Esophagus squamous epithelium (tissue), 5 donors: ENCODE results near the gene CKAP2. TPM values are rescaled to one million over a fixed set of nuclear protein-coding genes. Genes with fewer than 3 reads are reported as not detected.
"Not testable (repeated sequence)": the region's sequence is repeated elsewhere in the genome, so short reads cannot be mapped to it uniquely, and the experiment has no call there.

Source experiments
- DNase-seq: peaks from one replicate; lab custom pipeline; 2025; lab: John Stamatoyannopoulos, UW
- H3K27ac ChIP-seq, 4 donors: fragments of 200-600 bp; sonication (generic); one replicate each; pipeline ENCODE4 v1.5.1; 2016 to 2019; ENCODE audit warnings: mild to moderate bottlenecking in 1 of 4
- H3K27me3 ChIP-seq, 4 donors: fragments of 200-600 bp; sonication (generic); 1 replicate in 3 of 4; 2 replicates in 1 of 4; pipeline versions ENCODE4 v1.5.1 to v1.6.0; 2017 to 2021; ENCODE audit warnings: antibody characterized with exemption in 1 of 4
- H3K36me3 ChIP-seq, 3 donors: fragments of 200-600 bp; sonication (generic); one replicate each; pipeline ENCODE4 v1.5.1; 2016 to 2019
- H3K4me1 ChIP-seq, 3 donors: fragments of 200-600 bp; sonication (generic); one replicate each; pipeline ENCODE4 v1.5.1; 2017 to 2019
- H3K4me3 ChIP-seq, 4 donors: fragments of 200-600 bp; sonication (generic); 1 replicate in 3 of 4; 2 replicates in 1 of 4; pipeline ENCODE4 v1.5.1; 2016 to 2019; ENCODE audit warnings: mild to moderate bottlenecking in 2 of 4, moderate library complexity in 1 of 4
- H3K9me3 ChIP-seq, 3 donors: fragments of 200-600 bp; sonication (generic); one replicate each; pipeline ENCODE4 v1.5.1; 2016 to 2019
- CTCF ChIP-seq, 6 experiments: fragments of 450-650 bp in 4 of 6; fragments of 200-600 bp in 2 of 6; sonication (generic) in 2 of 6; IDR thresholded peaks; one replicate each; pipeline ENCODE4 v1.5.1; 2016 to 2019; ENCODE audit warnings: antibody characterized with exemption in 6 of 6, mild to moderate bottlenecking in 4 of 6, moderate library complexity in 4 of 6
- POLR2A ChIP-seq, 4 donors: fragments of 450-650 bp; IDR thresholded peaks; one replicate each; pipeline ENCODE4 v1.6.1; 2017; ENCODE audit warnings: antibody characterized with exemption in 4 of 4, mild to moderate bottlenecking in 4 of 4, moderate library complexity in 3 of 4
- WGBS, 2 donors: methylation state at CpG; one replicate each; pipeline ENCODE4 v1.1.5; 2018; 5-methylcytosine and 5-hydroxymethylcytosine counted together
- intact Hi-C: fragments of 100-400 bp; cut with DNase I; formaldehyde crosslinking; loops from one replicate; pipeline ENCODE4 v1.15.0; 2022
- total RNA-seq, 4 donors: library from RNA; depleted of rRNA; stranded (reverse); fragments of >200 nt; gene quantifications; one replicate each; pipeline ENCODE4 v1.1.0, GENCODE V29; 2016
- donor health status: DM: yes; HTN: yes; CAD: no.

CKAP2 gene
- total RNA-seq: 10 to 100 TPM; 11.5 to 39.9 (median 21.4) TPM

GRCh38 chr13:52454820-52455676 lies at the start of gene CKAP2:
Gene CKAP2, plus strand, starts transcription at chr13:52455478. Its CDS starts 79 bp downstream, at chr13:52455557.
- Histone ChIP-seq H3K4me1 (peaks cover 0 to 72% (median 17%) of the 10 kb centered on the region in 3 donors), H3K36me3 (peaks cover 0 to 15% (median 0%) of the 10 kb centered on the region in 3 donors), H3K27ac (peak within 1 kb of the TSS; percentile 93 to 97 (median 94)), H3K4me3 (peak within 1 kb of the TSS; percentile 64 to 88 (median 78)), H3K27me3 (no peaks in the 10 kb centered on the region), H3K9me3 (no peaks in the 10 kb centered on the region)
- TF ChIP-seq CTCF (IDR thresholded peaks at IDR 0.05) (peak in 2 of 6 experiments; percentile 15 to 17), POLR2A (IDR thresholded peaks at IDR 0.05) (peak in 3 of 4 donors; percentile 81 to 92 (median 89))
- peak; percentile 70 for DNase-seq
- intact Hi-C loops: no loop called here
- WGBS, 2 donors: 0% methylated on average over 16 to 27 of the region's 56 CpGs

GRCh38 chr13:52405767-52406494 lies 49.3 kb upstream of the CKAP2 start, which contains the start of gene THSD1:
Gene THSD1, minus strand, starts transcription at chr13:52406172. Its CDS starts 3,572 bp downstream, at chr13:52402600.
- 0% methylated on average over 4 to 8 of the region's 68 CpGs for WGBS, 2 donors
- peaks cover 0 to 6% (median 0%) of the 10 kb centered on the region in 4 donors for H3K27me3 ChIP-seq
- no peak for DNase-seq
- peak within 1 kb of the TSS; percentile 52 to 77 (median 56) for H3K4me3 ChIP-seq
- H3K9me3 ChIP-seq: no peaks in the 10 kb centered on the region
- peaks cover 0 to 10% (median 0%) of the 10 kb centered on the region in 3 donors for H3K36me3 ChIP-seq
- intact Hi-C loops: no loop called here
- TF ChIP-seq POLR2A (IDR thresholded peaks at IDR 0.05) (peak in 1 of 4 donors; percentile 23), CTCF (IDR thresholded peaks at IDR 0.05) (no peak)
- peak within 1 kb of the TSS; percentile 57 to 77 (median 64) for H3K27ac ChIP-seq
- H3K4me1 ChIP-seq: peaks cover 6 to 28% (median 12%) of the 10 kb centered on the region in 3 donors

- Histone ChIP-seq H3K9me3 (no peaks in the 10 kb centered on the region), H3K36me3 (peaks cover 0 to 10% (median 0%) of the 10 kb centered on the region in 3 donors), H3K4me1 (peaks cover 9 to 34% (median 12%) of the 10 kb centered on the region in 3 donors), H3K4me3 (peak overlapping the region in 3 of 4 donors; percentile 52 to 77 (median 59)), H3K27me3 (peaks cover 0 to 6% (median 0%) of the 10 kb centered on the region in 4 donors), H3K27ac (peak overlapping the region; percentile 19 to 77 (median 64))
- WGBS, 2 donors: 49 to 54% methylated on average over 4 of the region's 4 CpGs
- DNase-seq: no peak
- TF ChIP-seq POLR2A (IDR thresholded peaks at IDR 0.05) (no peak), CTCF (IDR thresholded peaks at IDR 0.05) (no peak)
- intact Hi-C loops: no loop called here
These were observed 48.6 kb upstream of the CKAP2 start for GRCh38 chr13:52406629-52407028.

- H3K27ac ChIP-seq, H3K27me3 ChIP-seq, DNase-seq, H3K4me3 ChIP-seq, H3K9me3 ChIP-seq, intact Hi-C loops: not testable (repeated sequence)
- Histone ChIP-seq H3K36me3 (peaks cover 0 to 15% (median 0%) of the 10 kb centered on the region in 3 donors), H3K4me1 (peaks cover 9 to 42% (median 12%) of the 10 kb centered on the region in 3 donors)
- WGBS, 2 donors: 91 to 98% methylated on average over 5 to 9 of the region's 12 CpGs
These were observed 47.8 kb upstream of the CKAP2 start for GRCh38 chr13:52407436-52407835.

- H3K27me3 ChIP-seq, DNase-seq, intact Hi-C loops, H3K9me3 ChIP-seq, H3K27ac ChIP-seq, H3K4me3 ChIP-seq: not testable (repeated sequence)
- Histone ChIP-seq H3K36me3 (peaks cover 0 to 23% (median 0%) of the 10 kb centered on the region in 3 donors), H3K4me1 (peaks cover 9 to 43% (median 12%) of the 10 kb centered on the region in 3 donors)
- WGBS, 2 donors: 92% methylated on average over 2 to 4 of the region's 33 CpGs
These were observed 47.1 kb upstream of the CKAP2 start for GRCh38 chr13:52408071-52408658.
